ENCODE data around the gene EEIG2. TPM values are rescaled to one million over a fixed set of nuclear protein-coding genes. Genes with fewer than 3 reads are reported as not detected.

EEIG2 gene
- total RNA-seq, 1 donor from 2014 or later, result 13.3 TPM

DNA sequence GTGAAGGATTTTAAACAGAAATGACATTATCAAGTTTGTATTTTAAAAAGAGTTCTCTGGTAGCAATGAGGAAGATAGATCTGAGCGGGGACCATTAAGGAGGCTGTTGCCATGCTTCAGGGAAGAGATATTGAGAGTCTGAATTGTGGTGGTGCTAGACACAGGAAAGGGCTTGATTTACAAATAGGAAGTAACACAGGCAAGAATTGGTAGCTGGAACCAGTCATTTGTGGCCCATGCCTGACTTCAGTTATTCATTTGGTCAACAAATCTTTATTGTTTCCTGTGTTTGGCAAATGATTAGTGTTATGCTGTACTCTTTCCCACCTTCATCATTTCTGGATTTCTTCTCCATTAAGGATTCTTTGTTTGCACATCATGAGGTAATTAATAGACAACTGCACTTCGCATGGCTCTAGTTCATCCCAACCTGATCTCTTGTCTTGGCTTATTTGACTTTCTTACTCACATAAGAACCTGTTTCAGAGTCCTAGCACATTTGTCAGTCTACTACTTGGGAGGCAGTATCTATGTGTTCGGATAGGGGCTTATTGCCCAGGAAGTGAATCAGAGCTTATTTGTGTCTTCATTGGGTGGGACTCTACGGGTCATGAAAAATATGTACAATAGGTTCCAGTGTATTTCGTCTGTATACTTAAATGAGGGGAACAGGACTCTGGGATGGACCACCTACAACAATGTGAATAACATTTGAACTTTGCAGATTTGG, 32.3 kb downstream of the EEIG2 start:
- Mint-ChIP-seq H3K9me3 (ENCODE audit: unreplicated experiment) (no peaks in the 10 kb centered on the region), H3K27ac (ENCODE audit: unreplicated experiment) (peak overlapping the region; percentile 77), H3K4me1 (ENCODE audit: unreplicated experiment) (peaks cover 20% of the 10 kb centered on the region), H3K27me3 (ENCODE audit: unreplicated experiment) (no peaks in the 10 kb centered on the region), H3K36me3 (ENCODE audit: unreplicated experiment) (peaks cover 3% of the 10 kb centered on the region), H3K4me3 (ENCODE audit: unreplicated experiment) (no peak overlapping the region)
- DNase-seq (ENCODE audit: extremely low spot score, unreplicated experiment), result no peak
- TF ChIP-seq, protein P1, sequence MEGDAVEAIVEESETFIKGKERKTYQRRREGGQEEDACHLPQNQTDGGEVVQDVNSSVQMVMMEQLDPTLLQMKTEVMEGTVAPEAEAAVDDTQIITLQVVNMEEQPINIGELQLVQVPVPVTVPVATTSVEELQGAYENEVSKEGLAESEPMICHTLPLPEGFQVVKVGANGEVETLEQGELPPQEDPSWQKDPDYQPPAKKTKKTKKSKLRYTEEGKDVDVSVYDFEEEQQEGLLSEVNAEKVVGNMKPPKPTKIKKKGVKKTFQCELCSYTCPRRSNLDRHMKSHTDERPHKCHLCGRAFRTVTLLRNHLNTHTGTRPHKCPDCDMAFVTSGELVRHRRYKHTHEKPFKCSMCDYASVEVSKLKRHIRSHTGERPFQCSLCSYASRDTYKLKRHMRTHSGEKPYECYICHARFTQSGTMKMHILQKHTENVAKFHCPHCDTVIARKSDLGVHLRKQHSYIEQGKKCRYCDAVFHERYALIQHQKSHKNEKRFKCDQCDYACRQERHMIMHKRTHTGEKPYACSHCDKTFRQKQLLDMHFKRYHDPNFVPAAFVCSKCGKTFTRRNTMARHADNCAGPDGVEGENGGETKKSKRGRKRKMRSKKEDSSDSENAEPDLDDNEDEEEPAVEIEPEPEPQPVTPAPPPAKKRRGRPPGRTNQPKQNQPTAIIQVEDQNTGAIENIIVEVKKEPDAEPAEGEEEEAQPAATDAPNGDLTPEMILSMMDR (IDR thresholded peaks at IDR 0.05), result no peak

DNA sequence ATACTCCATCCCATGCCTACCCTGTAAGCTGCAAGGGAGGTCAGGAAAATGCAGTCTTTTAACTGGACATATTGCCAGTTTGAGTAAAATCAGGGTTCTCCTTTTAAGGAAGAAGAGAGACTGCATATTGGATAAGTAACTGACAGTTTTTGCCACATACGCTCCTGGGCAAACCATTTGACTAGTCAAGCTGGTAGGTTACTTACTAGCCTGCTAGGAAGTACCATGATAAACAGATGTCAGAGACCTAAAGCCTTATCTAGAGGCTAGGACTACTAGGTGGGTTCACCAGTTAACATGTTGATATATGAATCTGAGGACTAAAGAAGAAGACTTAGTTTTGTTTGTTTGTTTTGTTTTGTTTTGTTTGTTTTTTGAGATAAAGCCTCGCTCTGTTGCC, 33.5 kb downstream of the EEIG2 start:
- H3K4me1 Mint-ChIP-seq (ENCODE audit: unreplicated experiment), result peaks cover 21% of the 10 kb centered on the region
- no peaks in the 10 kb centered on the region for H3K9me3 Mint-ChIP-seq (ENCODE audit: unreplicated experiment)
- H3K36me3 Mint-ChIP-seq (ENCODE audit: unreplicated experiment), result peaks cover 3% of the 10 kb centered on the region
- no peaks in the 10 kb centered on the region for H3K27me3 Mint-ChIP-seq (ENCODE audit: unreplicated experiment)
- DNase-seq (ENCODE audit: extremely low spot score, unreplicated experiment), result no peak
- no peak overlapping the region for H3K27ac Mint-ChIP-seq (ENCODE audit: unreplicated experiment)
- H3K4me3 Mint-ChIP-seq (ENCODE audit: unreplicated experiment), result no peak overlapping the region
- TF ChIP-seq, protein P1 (IDR thresholded peaks at IDR 0.05), result no peak

DNA sequence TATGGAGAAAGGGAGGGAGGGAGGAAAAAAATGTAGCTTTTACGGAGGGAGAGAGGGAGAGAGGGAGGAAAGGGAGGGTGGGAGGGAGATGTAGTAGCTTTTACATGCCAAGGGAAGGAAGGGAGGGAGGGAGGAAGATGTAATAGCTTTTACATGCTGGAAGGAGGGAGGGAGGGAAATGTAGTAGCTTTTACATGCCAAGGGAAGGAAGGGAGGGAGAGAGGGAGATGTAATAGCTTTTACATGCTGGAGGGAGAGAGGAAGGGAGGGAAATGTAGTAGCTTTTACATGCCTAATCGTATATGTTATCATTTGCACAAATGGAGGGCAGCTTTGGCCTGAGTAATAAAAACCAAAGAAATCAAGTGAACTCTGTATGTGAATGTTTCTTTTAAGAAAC, 35.6 kb downstream of the EEIG2 start:
- no peaks in the 10 kb centered on the region for H3K36me3 Mint-ChIP-seq (ENCODE audit: unreplicated experiment)
- H3K4me3 Mint-ChIP-seq (ENCODE audit: unreplicated experiment), result no peak overlapping the region
- no peak for DNase-seq (ENCODE audit: extremely low spot score, unreplicated experiment)
- no peaks in the 10 kb centered on the region for H3K9me3 Mint-ChIP-seq (ENCODE audit: unreplicated experiment)
- TF ChIP-seq, protein P1 (IDR thresholded peaks at IDR 0.05), result no peak
- H3K27ac Mint-ChIP-seq (ENCODE audit: unreplicated experiment), result peak overlapping the region; percentile 21
- no peaks in the 10 kb centered on the region for H3K27me3 Mint-ChIP-seq (ENCODE audit: unreplicated experiment)
- H3K4me1 Mint-ChIP-seq (ENCODE audit: unreplicated experiment), result peaks cover 17% of the 10 kb centered on the region

DNA sequence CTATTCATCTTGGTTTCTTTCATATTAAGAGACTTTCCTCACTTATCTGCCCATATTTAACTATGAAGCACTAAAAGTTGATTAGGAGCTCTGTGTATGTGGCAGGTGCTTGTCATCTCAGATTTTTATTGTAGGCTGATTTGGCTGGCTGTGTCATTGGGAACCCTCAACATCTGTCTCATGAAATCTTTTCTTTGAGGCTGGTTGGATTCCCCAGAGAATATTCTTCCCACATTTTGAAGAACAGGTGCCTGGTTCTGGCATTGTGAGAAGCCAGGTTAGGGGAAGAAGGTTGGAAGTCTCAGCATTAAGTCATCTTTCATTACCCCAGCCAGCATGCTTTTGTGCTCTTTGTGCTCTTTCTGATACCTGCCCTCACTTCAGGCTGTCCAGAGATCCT, 37.1 kb downstream of the EEIG2 start:
- Mint-ChIP-seq H3K27ac (ENCODE audit: unreplicated experiment) (no peak overlapping the region), H3K4me3 (ENCODE audit: unreplicated experiment) (no peak overlapping the region), H3K9me3 (ENCODE audit: unreplicated experiment) (no peaks in the 10 kb centered on the region), H3K36me3 (ENCODE audit: unreplicated experiment) (no peaks in the 10 kb centered on the region), H3K27me3 (ENCODE audit: unreplicated experiment) (no peaks in the 10 kb centered on the region), H3K4me1 (ENCODE audit: unreplicated experiment) (peaks cover 10% of the 10 kb centered on the region)
- DNase-seq (ENCODE audit: extremely low spot score, unreplicated experiment), result no peak
- TF ChIP-seq, protein P1 (IDR thresholded peaks at IDR 0.05), result no peak

DNA sequence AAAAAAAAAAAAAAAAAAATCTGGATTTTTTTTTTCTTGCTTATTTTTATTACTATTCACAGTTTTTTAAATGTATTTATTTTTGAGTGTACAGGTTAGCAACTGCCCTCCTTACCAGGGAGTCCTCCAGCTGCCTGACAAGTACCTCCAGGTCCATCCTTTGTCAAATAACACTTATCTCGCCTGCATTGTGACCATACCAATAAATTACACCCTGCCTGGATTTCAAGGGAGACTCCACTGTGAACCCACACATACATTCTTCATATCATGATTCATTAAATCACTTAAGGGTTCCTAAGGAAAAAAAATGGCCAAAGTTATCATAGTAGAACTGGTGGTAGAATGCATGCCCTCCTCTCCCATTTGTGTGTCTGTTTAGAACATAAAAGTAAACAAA, 38.4 kb downstream of the EEIG2 start:
- Mint-ChIP-seq H3K27me3 (ENCODE audit: unreplicated experiment) (no peaks in the 10 kb centered on the region), H3K4me3 (ENCODE audit: unreplicated experiment) (no peak overlapping the region), H3K36me3 (ENCODE audit: unreplicated experiment) (no peaks in the 10 kb centered on the region), H3K27ac (ENCODE audit: unreplicated experiment) (no peak overlapping the region), H3K9me3 (ENCODE audit: unreplicated experiment) (no peaks in the 10 kb centered on the region), H3K4me1 (ENCODE audit: unreplicated experiment) (peaks cover 10% of the 10 kb centered on the region)
- TF ChIP-seq, protein P1 (IDR thresholded peaks at IDR 0.05), result no peak
- no peak for DNase-seq (ENCODE audit: extremely low spot score, unreplicated experiment)

All from osteocyte (in vitro differentiated cells).